ENCODE results near the gene NARS2. TPM values are rescaled to one million over a fixed set of nuclear protein-coding genes. Genes with fewer than 3 reads are reported as not detected.

NARS2 gene
- total RNA-seq, 3 donors from 2014 or later, result 13.3 to 21.8 (median 19.0) TPM

DNA sequence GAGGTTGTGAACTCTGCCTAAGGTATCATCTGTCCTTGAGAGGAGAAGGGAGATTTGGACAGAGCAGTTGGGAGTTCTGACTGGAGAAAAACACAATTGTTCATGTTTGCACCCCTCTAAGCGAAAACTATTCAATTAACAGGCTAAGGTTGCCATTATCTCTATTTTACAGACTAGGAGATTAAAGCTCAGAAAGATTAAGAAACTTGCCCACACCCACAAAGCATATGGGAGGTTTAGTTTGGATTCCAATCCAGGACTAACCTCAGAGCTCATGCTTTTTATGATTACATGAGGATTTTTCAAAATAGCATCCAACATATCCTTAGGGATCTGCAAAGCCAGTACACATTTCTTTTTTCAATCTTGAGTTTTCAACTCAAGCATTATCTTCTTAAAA, 179.1 kb downstream of the NARS2 start:
- Histone ChIP-seq H3K9me3 (no peaks in the 10 kb centered on the region), H3K4me3 (no peak overlapping the region), H3K27me3 (no peaks in the 10 kb centered on the region), H3K4me1 (no peaks in the 10 kb centered on the region), H3K27ac (no peak overlapping the region), H3K36me3 (no peaks in the 10 kb centered on the region)
- intact Hi-C loops (cut with DNase I; ENCODE audit: low total_unique reads), result no loop called here
- TF ChIP-seq POLR2AphosphoS5 (IDR thresholded peaks at IDR 0.05) (no peak), POLR2A (IDR thresholded peaks at IDR 0.05) (no peak)
- TF ChIP-seq, protein P1, sequence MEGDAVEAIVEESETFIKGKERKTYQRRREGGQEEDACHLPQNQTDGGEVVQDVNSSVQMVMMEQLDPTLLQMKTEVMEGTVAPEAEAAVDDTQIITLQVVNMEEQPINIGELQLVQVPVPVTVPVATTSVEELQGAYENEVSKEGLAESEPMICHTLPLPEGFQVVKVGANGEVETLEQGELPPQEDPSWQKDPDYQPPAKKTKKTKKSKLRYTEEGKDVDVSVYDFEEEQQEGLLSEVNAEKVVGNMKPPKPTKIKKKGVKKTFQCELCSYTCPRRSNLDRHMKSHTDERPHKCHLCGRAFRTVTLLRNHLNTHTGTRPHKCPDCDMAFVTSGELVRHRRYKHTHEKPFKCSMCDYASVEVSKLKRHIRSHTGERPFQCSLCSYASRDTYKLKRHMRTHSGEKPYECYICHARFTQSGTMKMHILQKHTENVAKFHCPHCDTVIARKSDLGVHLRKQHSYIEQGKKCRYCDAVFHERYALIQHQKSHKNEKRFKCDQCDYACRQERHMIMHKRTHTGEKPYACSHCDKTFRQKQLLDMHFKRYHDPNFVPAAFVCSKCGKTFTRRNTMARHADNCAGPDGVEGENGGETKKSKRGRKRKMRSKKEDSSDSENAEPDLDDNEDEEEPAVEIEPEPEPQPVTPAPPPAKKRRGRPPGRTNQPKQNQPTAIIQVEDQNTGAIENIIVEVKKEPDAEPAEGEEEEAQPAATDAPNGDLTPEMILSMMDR (IDR thresholded peaks at IDR 0.05), result no peak
- DNase-seq (ENCODE audit: low spot score in 2 of 2), result no peak

DNA sequence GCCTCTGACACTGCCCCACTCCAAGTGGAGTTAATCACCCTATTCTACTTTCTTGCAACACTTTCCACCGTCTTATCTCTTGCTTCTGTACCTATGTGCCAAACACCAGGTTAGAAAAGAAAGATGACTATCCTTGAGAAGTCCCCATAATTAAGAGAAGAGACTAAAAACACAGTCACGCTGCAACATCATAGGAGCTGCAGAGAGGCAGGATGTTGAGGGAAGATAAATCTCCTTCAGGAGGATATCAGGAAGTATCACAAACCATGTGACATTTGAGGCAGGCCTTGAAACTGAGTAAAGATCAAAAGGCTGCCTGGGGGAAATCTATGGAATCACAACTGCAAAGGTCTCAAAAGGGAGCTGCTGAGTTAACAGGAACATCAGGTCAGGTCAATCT, 181.8 kb downstream of the NARS2 start:
- no peaks in the 10 kb centered on the region for H3K9me3 ChIP-seq
- no peaks in the 10 kb centered on the region for H3K4me1 ChIP-seq
- TF ChIP-seq POLR2A (IDR thresholded peaks at IDR 0.05), result no peak
- TF ChIP-seq, protein P1 (IDR thresholded peaks at IDR 0.05), result no peak
- TF ChIP-seq POLR2AphosphoS5 (IDR thresholded peaks at IDR 0.05), result no peak
- no peak overlapping the region for H3K27ac ChIP-seq
- DNase-seq (ENCODE audit: low spot score in 2 of 2), result no peak
- H3K4me3 ChIP-seq, result no peak overlapping the region
- H3K36me3 ChIP-seq, result no peaks in the 10 kb centered on the region
- intact Hi-C loops (cut with DNase I; ENCODE audit: low total_unique reads), result no loop called here
- H3K27me3 ChIP-seq, result no peaks in the 10 kb centered on the region

DNA sequence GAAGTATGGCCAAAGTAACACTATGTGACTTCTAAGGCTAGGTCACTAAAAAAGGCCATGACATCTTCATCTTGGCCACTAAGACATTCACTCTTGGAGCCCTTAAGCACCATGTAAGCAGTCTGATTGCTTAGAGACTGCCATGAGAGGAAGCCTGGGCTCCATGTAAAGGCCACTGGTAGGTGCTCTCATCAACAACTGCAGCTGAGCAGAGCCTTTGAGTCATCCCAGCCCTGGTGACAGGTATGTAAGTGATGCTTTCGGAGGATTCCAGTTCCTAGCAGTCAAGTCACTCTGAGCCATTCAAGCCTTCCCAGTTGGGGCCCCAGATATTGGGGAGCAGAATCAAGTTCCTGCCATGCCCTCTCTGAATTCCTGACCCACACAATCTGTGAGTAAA, 183.2 kb downstream of the NARS2 start:
- intact Hi-C loops (cut with DNase I; ENCODE audit: low total_unique reads), result no loop called here
- Histone ChIP-seq H3K27me3 (no peaks in the 10 kb centered on the region), H3K4me3 (no peak overlapping the region), H3K27ac (no peak overlapping the region), H3K36me3 (no peaks in the 10 kb centered on the region), H3K4me1 (no peaks in the 10 kb centered on the region), H3K9me3 (no peaks in the 10 kb centered on the region)
- DNase-seq (ENCODE audit: low spot score in 2 of 2), result no peak
- no peak for TF ChIP-seq POLR2AphosphoS5 (IDR thresholded peaks at IDR 0.05)

DNA sequence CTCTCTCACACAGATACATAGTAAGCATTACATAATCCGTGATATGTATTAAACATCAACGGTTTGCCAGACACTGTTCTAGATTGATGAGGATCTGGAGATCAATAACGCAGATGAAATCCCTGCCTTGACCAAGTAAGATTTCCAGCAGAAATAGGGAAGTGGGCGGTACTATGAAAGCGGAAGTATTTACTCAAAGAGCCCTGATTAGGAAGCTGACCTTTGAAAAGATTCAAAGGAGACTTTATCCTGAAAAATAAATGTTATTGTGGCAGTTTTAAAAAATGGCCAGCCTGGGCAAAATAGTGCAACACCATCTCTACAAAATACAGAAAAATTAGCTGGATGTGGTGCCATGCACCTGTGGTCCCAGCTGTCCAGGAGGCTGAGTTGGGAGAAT, 183.9 kb downstream of the NARS2 start:
- Histone ChIP-seq H3K27me3 (no peaks in the 10 kb centered on the region), H3K9me3 (peaks cover 0 to 4% of the 10 kb centered on the region in 2 donors), H3K4me3 (no peak overlapping the region), H3K27ac (no peak overlapping the region), H3K4me1 (no peaks in the 10 kb centered on the region), H3K36me3 (no peaks in the 10 kb centered on the region)
- no peak for DNase-seq (ENCODE audit: low spot score in 2 of 2)
- intact Hi-C loops (cut with DNase I; ENCODE audit: low total_unique reads), result no loop called here
- TF ChIP-seq POLR2AphosphoS5 (IDR thresholded peaks at IDR 0.05) (no peak), POLR2A (IDR thresholded peaks at IDR 0.05) (no peak)
- TF ChIP-seq, protein P1 (IDR thresholded peaks at IDR 0.05), result no peak

DNA sequence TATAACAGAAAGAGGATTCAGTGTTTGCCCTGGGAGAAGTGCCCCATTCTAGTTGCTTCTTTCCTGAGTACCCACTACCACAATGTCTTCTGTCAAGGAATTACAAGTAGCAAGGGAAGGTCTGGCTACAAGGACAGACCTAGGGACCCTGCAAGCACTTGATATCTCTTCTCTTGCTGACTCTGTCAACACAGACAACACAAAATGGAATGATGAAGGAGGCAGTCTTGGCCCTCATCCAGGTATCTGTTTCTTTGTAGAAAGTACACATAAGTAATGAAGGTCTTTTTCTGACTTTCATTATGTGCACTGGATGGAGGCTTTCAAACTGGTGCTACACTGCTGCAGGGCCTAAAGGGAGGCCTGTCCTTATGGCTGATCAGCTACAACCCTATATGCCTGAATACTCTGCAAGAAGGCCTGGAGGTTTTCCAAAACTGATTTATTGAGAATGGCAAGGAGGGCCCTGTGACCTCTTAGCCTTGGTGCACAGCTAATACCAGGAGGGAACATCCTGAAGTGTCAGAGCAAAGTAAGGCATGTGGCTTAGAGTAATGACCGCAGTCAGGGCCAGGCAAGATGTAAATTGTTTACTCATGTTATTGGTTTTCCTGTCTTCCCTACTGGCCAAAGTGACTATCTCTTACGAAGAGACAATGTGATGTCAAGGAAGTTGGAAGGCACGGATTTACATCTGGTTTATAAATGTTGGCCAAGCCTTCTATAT, 188.3 kb downstream of the NARS2 start:
- TF ChIP-seq POLR2AphosphoS5 (IDR thresholded peaks at IDR 0.05), result no peak
- TF ChIP-seq, protein P1 (IDR thresholded peaks at IDR 0.05), result no peak
- no peak for TF ChIP-seq POLR2A (IDR thresholded peaks at IDR 0.05)
- intact Hi-C loops (cut with DNase I; ENCODE audit: low total_unique reads), result no loop called here
- Histone ChIP-seq H3K4me3 (no peak overlapping the region), H3K36me3 (no peaks in the 10 kb centered on the region), H3K9me3 (peaks cover 8 to 14% of the 10 kb centered on the region in 2 donors), H3K4me1 (no peaks in the 10 kb centered on the region), H3K27me3 (no peaks in the 10 kb centered on the region), H3K27ac (no peak overlapping the region)
- no peak for DNase-seq (ENCODE audit: low spot score in 2 of 2)

Other genes starting within 250 kb of the NARS2 start
- gene GAB2, start 157.0 kb downstream of the NARS2 start, total RNA-seq, result 10 to 100 TPM; 22.9 to 43.8 (median 24.9) TPM

Data from breast epithelium (tissue), 4 donors.